IPS-18a (cell line): ENCODE measurements around the gene ZNF692.

Experiments used
- H3K27ac ChIP-seq: one replicate; pipeline ENCODE4 v1.5.1; 2013; ENCODE audit warnings: low read length
- H3K27me3 ChIP-seq: one replicate; pipeline ENCODE4 v1.6.1; 2013; ENCODE audit warnings: mild to moderate bottlenecking, low read length; ENCODE audit not compliant: control insufficient read depth, insufficient read depth
- H3K36me3 ChIP-seq: one replicate; pipeline ENCODE4 v1.6.1; 2013; ENCODE audit warnings: low read depth, low read length; ENCODE audit not compliant: control insufficient read depth
- H3K4me1 ChIP-seq: one replicate; pipeline ENCODE4 v1.6.1; 2013; ENCODE audit warnings: low read depth, low read length; ENCODE audit not compliant: control insufficient read depth
- H3K4me3 ChIP-seq: one replicate; pipeline ENCODE4 v1.5.1; 2013; ENCODE audit warnings: low read length
- H3K9ac ChIP-seq: one replicate; pipeline ENCODE4 v1.6.1; 2013; ENCODE audit warnings: mild to moderate bottlenecking, low read length, moderate library complexity
- H3K9me3 ChIP-seq: one replicate; pipeline ENCODE4 v1.6.1; 2013; ENCODE audit warnings: low read depth, low read length; ENCODE audit not compliant: control insufficient read depth

Gene ZNF692

DNA sequence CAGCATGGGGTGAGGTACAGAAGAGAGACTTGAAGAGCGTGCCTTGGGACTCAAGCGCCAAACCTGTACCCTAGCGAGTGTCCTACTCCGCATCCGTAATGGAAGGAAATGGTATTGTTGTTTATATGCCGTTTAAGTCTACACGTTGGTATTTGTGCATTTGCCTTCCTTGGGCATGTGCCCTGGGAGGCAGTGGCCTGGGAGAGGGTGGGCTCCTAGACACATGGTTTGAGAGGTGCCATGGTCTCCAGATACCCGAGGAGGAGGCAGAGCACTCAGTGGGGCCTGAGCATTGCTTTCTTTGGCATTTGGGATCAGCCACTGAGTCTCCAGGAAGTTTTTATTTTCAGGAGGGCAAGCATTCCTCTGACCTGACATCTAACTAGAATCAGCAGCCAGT lies 14.4 kb downstream of the ZNF692 start:
- Histone ChIP-seq H3K4me1 (no peaks in the 10 kb centered on the region), H3K9me3 (no peaks in the 10 kb centered on the region), H3K9ac (no peak overlapping the region), H3K27me3 (no peaks in the 10 kb centered on the region), H3K4me3 (no peak overlapping the region), H3K36me3 (peaks cover 46% of the 10 kb centered on the region), H3K27ac (no peak overlapping the region)

DNA sequence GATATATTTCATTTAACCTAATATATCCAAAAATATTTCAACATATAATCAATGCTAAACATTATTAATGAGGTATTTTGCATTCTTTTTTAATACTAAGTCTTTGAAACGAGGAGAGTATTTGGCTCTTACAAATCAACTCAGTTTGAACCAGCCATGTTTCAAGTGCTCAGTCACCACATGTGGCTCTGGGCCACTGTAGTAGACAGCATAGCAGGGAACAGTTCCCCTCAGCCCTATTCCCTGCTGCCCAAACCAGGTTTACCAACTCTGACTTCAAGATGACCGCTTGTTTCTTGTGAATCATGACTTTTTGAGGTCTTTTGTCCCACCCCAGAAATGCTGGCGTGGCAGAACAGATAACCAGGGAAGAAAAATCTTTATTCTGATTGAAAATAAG lies 15.2 kb downstream of the ZNF692 start:
- Histone ChIP-seq H3K9me3 (no peaks in the 10 kb centered on the region), H3K9ac (no peak overlapping the region), H3K36me3 (peaks cover 37% of the 10 kb centered on the region), H3K4me3 (no peak overlapping the region), H3K4me1 (no peaks in the 10 kb centered on the region), H3K27ac (no peak overlapping the region), H3K27me3 (no peaks in the 10 kb centered on the region)

DNA sequence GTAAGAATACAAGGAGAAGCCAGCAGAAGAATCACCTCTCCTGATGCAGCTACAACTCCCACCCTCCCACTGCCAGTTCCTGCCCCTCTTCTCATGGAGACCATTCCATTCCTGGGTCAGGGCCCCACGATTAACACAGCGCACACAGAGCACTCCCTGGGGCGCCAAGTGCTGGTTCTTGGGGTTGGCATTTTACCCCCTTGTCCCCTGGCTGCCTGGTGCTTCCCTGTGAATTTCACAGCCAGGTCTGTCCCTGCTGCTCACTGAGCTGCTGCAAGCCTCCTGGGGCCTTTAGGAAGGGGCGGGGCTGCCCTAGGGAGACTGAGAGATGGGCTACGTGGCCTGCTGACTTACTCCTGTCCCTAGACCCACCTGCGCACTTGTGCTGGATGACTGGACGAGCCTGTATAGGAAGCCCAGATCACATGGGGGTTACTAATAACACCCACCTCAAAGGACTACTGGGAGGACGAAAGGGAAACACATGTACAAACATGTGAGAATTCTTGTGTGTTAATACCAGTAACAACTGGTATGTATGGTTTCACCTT lies 16.0 kb downstream of the ZNF692 start:
- Histone ChIP-seq H3K4me3 (no peak overlapping the region), H3K36me3 (peaks cover 29% of the 10 kb centered on the region), H3K4me1 (no peaks in the 10 kb centered on the region), H3K27ac (no peak overlapping the region), H3K9me3 (no peaks in the 10 kb centered on the region), H3K9ac (no peak overlapping the region), H3K27me3 (no peaks in the 10 kb centered on the region)

DNA sequence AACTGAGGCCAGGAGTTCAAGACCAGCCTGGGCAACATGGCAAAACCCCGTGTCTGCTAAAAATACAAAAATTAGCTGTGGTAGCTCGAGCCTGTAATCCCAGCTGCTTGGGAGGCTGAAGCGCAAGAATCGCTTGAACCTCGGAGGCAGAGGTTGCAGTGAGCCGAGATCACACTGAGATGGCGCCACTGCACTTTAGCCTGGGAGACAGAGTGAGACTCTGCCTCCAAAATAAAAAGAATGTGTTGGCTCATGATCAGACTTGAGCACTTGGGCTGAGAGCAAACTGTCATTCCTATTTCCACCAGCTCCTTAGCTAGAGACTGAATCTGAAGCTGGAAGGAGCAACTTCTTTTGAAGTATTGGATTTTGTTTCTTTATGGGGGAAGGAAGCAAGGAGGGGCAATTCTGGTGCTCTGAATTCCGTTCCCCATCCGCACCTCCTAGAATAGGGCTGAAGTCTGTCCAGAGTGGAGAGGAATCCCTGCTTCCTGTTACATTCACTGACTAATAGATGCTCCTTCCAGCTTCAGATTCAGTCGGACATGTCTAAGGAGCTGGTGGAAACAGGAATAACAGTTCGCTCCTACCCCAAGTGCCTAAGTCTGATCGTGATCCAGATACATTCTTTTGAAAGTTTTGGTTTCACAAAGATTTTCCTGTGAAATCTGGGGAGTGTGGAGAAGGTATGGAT lies 17.0 kb downstream of the ZNF692 start:
- H3K27ac ChIP-seq = no peak overlapping the region
- H3K9ac ChIP-seq = no peak overlapping the region
- H3K27me3 ChIP-seq = no peaks in the 10 kb centered on the region
- no peaks in the 10 kb centered on the region for H3K9me3 ChIP-seq
- no peak overlapping the region for H3K4me3 ChIP-seq
- peaks cover 25% of the 10 kb centered on the region for H3K36me3 ChIP-seq
- no peaks in the 10 kb centered on the region for H3K4me1 ChIP-seq

DNA sequence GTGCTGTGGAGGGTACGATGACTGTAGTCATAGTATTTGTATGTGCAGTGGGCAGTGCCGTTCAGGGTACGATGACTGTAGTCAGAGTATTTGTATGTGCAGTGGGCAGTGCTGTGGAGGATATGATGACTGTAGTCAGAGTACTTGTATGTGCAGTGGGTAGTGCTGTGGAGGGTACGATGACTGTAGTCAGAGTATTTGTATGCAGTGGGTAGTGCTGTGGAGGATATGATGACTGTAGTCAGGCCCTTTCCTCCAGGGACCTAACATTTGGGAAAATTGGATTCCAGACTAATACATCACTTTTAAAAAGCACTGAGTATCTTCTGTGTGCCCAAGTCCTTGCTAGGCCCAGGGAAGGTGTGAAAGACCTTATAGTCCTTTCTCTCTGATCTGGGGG lies 17.9 kb downstream of the ZNF692 start:
- Histone ChIP-seq H3K9ac (no peak overlapping the region), H3K27ac (no peak overlapping the region), H3K36me3 (peaks cover 16% of the 10 kb centered on the region), H3K4me1 (no peaks in the 10 kb centered on the region), H3K9me3 (no peaks in the 10 kb centered on the region), H3K4me3 (no peak overlapping the region), H3K27me3 (peaks cover 4% of the 10 kb centered on the region)

DNA sequence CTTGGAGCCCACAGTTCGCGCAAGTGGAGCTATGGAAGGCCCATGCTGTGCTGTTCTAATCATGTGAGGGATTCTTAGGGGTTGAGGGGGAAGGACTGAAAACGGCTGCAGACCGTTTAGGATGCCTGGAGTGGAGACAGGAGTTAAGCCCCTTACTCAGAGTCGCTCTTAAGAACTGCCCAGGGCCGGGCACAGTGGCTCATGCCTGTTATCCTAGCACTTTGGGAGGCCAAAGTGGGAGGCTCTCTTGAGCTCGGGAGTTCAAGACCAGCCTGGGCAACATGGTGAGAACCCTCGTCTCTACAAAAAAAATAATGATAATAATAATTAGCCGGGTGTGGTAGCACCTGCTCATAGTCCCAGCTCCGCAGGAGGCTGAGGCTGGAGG lies 19.7 kb downstream of the ZNF692 start:
- peak overlapping the region; percentile 86 for H3K4me3 ChIP-seq
- no peak overlapping the region for H3K27ac ChIP-seq
- H3K4me1 ChIP-seq = no peaks in the 10 kb centered on the region
- H3K9ac ChIP-seq = peak overlapping the region; percentile 81
- no peaks in the 10 kb centered on the region for H3K36me3 ChIP-seq
- peaks cover 8% of the 10 kb centered on the region for H3K27me3 ChIP-seq
- H3K9me3 ChIP-seq = no peaks in the 10 kb centered on the region

DNA sequence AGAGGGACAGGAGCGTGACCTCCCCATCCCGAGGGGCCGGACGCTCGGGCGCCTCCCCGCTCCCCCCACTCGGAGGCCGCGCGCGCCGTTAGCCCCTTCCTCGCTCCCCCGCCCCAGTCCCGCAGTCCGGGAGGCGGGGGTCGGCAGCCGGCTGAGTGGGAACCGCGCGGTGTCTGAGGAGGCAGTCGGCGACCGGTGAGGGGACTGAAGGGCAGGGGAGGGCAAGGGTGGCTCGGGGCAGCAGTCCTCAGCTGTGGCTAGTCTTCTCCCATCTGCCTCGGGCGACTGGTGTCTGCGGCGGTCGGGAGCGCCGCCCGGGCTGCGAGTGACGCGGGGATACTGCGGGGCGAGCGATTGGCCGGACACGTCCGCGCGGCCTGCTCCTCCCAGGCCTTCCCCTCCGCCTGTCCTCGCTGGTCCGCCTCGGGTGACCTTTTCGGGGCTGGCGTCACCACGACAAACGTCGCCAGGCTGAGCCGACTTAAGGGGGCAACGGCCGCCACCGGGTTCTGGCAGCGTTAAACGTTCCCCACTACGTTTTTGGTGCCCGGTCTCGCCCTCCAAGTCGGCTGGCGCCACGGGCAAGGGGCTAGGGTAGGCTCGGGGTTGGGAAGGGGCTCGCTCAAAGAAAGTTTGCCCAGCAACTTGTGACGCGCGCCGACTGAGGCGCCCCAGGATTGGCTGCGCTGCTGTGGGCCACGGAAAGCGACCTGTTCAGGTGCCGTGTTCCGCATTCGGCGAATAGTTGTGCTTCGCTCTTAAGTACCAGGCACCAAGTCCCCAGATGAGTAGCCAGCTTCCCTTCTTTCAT lies 20.3 kb downstream of the ZNF692 start:
- peak overlapping the region; percentile 66 for H3K27ac ChIP-seq
- H3K4me3 ChIP-seq = peak overlapping the region; percentile 86
- H3K27me3 ChIP-seq = peaks cover 12% of the 10 kb centered on the region
- peak overlapping the region; percentile 81 for H3K9ac ChIP-seq
- H3K36me3 ChIP-seq = no peaks in the 10 kb centered on the region
- no peaks in the 10 kb centered on the region for H3K4me1 ChIP-seq
- no peaks in the 10 kb centered on the region for H3K9me3 ChIP-seq

DNA sequence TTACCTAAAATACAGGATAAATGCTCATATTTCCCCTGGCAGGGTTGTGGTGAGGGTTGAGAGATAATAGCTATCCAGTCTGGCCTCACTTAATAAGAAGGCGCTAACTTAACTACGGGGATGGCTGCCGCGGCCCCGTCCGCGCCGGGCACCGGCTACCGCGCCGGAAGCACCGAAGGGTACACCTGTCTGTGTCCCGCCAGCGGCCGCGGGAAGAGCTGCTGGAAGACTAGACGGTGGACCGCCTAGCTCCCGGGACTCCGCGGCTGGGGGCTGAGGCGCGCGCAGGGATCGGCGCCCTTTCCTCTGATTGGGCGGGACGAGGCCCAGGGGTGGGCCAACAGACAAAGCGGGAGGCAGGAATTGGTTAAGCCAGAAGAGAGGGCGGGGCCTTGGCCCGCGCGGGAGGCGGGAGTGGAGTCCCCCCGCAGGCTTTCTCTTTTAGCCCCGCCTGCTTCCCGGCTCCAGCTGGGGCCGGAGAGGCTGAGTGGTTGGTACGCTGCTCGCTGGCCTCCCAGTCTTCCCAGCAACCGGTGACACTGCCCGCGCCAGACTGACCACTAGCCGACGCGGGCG lies 21.0 kb downstream of the ZNF692 start, which contains the start of gene ZNF672:
Gene ZNF672 (plus strand): TSS at position 444 of the 576 bp plus-strand sequence. CDS start 9,051 bp downstream, outside the sequence.
- Histone ChIP-seq H3K4me1 (no peaks in the 10 kb centered on the region), H3K9me3 (no peaks in the 10 kb centered on the region), H3K9ac (peak within 1 kb of the TSS; percentile 81), H3K27me3 (peaks cover 12% of the 10 kb centered on the region), H3K27ac (peak within 1 kb of the TSS; percentile 66), H3K36me3 (no peaks in the 10 kb centered on the region), H3K4me3 (peak within 1 kb of the TSS; percentile 86)

DNA sequence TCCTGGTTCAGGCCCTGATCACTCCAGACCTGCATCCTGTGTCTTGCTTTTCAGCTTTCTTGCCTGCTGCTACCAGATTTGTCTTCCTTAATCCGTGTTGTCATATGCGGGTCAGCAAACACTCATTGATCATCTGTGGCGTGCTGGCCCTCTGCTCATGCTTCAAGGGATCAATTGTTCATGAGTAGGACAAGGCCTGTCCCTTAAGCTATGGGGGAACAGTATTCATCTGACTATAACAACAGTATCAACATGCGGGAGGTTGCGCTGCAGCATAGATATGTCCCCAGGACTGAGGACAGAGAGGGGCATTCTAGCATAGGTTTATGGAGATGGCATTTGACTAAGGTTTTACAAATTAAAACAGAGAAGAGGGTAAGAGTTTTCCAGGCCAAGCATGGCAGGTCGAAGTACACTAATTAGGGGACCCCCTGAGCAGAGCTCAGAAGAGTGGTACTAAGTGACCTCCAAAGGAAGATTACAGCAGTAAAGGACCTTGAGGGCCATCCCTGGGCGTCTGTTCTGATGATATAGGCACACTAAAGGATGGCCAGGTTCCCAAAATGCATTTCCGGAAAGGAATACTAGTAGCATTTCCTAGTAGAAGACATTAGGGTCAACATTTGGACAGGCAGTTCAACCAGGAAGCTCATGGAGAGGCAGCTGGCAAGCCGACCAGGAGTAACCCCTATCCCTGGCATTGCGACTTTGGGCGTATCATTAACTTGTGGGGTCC lies 21.7 kb downstream of the ZNF692 start:
- Histone ChIP-seq H3K9ac (peak overlapping the region; percentile 10), H3K36me3 (no peaks in the 10 kb centered on the region), H3K27ac (no peak overlapping the region), H3K4me1 (no peaks in the 10 kb centered on the region), H3K4me3 (peak overlapping the region; percentile 86), H3K27me3 (peaks cover 12% of the 10 kb centered on the region), H3K9me3 (no peaks in the 10 kb centered on the region)

DNA sequence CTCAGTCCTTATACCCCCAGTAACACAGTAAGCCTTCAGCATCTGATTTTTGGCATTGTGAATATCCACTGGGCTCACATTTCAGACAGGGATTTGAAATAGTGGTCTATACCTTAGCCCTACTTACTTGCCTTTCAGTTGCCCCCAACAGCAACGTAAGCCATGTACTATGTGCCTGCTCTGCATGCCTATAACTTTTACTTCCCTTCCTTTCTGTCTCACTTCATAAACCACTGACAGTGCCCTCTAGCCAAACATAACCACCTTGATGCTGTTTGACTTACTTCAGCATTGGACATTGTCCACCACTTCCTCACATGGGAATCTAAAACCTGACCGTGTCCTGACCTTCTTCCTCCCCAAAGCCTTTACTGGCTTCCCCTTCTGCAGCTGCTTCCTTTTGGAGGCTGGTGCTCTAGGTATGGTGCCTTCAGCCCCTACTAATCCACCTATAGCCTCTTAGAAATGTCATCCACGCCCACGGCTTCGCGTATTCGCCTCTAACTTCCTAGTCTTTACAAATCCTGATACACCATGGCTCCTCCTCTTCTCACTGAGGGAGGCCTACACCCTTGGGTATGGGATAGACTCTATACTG lies 24.4 kb downstream of the ZNF692 start:
- no peaks in the 10 kb centered on the region for H3K36me3 ChIP-seq
- H3K9me3 ChIP-seq = no peaks in the 10 kb centered on the region
- no peak overlapping the region for H3K4me3 ChIP-seq
- peaks cover 12% of the 10 kb centered on the region for H3K27me3 ChIP-seq
- H3K9ac ChIP-seq = no peak overlapping the region
- H3K27ac ChIP-seq = no peak overlapping the region
- H3K4me1 ChIP-seq = no peaks in the 10 kb centered on the region

DNA sequence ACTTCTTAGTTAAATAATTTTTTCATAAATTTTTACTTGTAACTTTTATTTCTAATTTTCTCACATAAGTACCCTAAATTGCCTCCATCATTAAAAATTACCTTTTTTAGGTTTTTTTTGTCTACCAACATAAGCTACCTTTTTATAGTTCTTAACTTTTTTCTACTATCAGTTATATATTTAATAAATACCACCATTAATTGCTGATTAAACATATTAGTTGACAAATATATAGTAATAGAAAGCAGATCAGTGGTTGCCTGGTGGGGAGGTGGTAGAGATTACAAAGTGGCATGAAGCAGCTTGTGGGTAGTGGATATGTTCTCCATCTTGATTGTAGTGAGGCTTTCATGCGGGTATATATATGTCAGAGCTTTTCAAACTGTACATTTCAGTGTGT lies 27.0 kb downstream of the ZNF692 start:
- Histone ChIP-seq H3K27me3 (peaks cover 12% of the 10 kb centered on the region), H3K4me1 (no peaks in the 10 kb centered on the region), H3K4me3 (no peak overlapping the region), H3K9ac (no peak overlapping the region), H3K36me3 (no peaks in the 10 kb centered on the region), H3K9me3 (no peaks in the 10 kb centered on the region), H3K27ac (no peak overlapping the region)
